Stimulated activated naive CD4-positive, alpha-beta T cell (primary cell): ENCODE data around the gene PALM.
"Not testable (repeated sequence)": the region's sequence is repeated elsewhere in the genome, so short reads cannot be mapped to it uniquely, and the experiment has no call there.

Experiments used
- DNase-seq, 6 experiments: peaks; one replicate each; lab custom pipeline; 2025; lab: John Stamatoyannopoulos, UW

The PALM gene

DNA sequence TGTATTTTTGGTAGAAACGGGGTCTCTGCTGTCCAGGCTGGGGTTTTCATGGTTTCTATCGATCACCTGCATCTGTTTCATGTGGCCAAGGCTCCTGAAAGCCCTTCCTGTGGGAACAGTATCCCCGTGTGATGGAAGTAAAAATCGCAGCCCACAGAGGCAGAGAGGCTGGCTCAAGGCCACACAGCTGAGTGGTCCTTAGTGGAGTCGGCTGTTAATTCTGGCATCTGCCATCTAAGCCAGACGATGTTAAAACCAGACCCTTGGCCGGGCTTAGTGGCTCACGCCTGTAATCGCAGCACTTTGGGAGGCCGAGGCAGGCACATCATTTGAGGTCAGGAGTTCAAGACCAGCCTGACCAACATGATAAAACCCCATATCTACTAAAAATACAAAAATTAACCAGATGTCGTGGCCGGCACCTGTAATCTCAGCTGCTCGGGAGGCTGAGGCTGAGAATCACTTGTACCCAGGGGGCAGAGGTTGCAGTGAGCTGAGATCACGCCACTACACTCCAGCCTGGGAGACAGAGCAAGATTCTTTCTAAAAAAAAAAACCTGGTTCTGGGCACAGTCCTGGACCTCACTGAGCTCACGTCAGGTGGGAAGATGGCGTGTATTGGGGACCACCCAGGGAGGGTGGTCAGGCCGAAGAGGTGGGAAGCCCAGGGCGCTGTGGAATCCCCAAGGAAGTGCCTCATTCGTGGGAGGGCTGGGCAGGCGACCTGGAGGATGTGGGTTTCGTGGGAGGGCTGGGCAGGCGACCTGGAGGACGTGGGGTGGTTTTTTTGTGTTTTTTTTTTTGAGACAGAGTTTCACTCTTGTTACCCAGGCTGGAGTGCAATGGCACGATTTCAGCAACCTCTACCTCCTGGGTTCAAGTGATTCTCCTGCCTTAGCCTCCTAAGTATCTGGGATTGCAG is 23.7 kb downstream of the PALM start:
- DNase-seq, result no peak

DNA sequence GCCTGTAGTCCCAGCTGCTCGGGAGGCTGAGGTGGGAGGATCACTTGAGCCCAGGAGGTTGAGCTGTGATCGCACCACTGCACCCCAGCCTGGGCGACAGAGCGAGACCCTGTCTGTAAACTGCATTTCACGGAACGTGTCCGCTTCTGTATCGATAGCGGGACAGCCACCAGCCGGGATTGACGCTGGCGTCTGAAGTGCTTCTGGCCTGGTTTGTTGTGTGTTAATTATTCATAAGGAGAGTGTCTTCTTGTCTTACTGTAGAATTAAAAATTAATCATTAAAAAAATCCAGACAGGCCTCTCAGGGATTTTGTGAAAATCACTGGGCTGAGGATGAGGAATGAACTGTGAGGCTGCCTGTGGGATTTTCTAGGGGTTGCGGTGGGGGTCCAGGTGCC is 26.0 kb downstream of the PALM start:
- no peak for DNase-seq

DNA sequence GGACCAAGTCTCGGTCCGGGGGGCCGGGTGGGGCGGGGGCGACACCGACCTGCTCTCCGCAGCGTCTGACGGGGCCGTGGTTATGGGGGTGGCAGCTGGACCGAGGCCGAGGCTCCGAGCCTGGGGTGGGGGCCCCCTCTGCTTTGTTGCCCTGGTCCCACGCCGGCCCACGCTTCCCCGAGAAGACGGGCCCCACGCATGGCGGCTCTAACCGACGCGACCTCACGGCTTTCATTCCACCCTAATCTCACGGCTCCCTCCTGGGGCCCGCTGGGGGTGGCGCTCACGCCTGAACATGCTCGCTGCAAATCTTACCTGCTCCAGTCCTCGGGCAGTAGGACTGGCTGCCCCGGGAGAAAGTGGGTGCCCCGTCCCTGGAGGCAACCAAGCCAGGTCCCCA is 27.4 kb downstream of the PALM start:
- no peak for DNase-seq

DNA sequence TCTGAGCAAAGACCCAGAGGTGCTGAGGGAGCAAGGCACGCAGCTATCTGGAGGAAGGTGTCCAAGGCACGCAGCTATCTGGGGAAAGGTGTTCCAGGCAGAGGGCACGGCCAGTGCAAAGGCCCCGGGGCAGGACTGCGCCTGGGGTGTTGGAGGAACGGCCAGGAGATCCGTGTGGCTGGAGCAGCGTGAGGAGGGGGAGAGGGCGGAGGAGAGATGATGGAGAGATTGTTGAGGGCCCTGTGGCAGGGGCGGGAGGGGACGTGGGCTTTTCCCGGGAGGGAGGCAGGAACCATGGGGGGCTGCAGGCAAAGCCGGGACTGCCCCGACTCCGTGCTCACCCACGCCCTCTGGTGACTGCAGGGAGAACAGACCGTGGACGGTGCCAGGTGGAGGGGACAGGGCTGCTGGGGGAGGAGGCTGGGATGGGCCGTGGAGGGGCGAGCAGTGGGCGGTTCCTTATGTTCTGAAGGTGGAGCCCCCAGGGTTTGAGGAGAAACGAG is 28.9 kb downstream of the PALM start:
- peak in 5 of 6 experiments; percentile 7 to 54 (median 44) for DNase-seq

DNA sequence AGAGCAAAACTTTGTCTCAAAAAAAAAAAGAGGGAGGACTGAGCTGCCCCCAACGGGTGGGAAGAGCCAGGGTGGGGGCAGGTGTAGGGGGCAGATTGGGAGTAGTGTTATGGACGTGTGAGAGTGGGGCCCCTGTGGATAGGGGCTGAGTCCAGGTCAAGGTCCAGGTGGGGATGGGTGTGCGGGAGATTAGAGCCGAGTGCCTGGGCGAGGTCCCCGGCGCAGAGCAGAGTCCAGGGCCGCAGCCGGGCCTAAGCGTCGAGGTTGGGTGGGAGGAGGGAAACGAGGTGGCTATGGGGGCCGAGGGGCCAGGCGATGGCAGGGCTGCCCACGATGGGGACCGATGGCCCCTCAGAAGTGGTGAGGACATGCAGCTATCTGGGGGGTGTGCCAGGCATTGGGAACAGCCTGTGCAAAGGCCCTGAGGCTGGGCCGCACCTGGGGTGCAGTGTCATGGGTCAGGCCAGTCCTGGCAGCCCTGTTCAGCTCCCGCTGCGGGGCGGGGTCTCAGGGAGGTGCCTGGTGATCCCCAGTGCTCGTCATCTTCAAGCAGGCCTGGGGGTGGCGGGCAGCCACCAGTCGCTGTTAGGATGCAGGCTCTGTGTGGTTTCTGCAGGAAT is 29.9 kb downstream of the PALM start:
- no peak for DNase-seq

DNA sequence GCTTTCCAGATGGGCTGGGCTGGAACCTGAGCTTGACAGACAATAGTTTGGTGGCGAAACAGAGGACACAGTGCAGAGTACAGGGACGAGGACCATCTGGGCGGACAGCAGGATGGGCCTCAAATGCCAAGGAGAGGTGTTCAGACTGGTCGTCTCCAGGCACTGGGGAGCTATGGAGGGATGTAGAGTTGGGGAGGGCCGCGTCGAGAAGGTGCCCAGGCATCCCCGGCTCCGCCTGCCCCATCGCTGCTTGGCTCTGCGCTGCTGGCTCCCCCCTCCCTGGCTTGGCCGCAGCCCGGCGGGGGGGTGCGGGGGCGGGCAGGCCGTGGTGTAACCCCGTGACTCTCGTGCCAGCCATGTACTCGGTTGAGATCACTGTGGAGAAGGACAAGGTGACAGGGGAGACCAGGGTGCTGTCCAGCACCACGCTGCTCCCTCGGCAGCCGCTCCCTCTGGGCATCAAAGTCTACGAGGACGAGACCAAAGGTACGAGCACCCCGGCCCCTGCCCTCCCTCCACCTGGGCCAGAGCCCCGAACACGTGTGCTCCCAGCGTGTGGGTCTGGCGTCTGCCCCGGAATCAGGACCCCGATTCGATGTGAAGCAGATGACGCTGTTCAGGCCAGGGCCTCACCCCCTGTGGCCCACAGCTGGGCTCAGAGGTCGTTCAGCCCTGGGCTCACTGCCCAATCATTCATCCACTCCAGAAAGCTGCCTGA is 31.4 kb downstream of the PALM start:
- DNase-seq, result no peak

DNA sequence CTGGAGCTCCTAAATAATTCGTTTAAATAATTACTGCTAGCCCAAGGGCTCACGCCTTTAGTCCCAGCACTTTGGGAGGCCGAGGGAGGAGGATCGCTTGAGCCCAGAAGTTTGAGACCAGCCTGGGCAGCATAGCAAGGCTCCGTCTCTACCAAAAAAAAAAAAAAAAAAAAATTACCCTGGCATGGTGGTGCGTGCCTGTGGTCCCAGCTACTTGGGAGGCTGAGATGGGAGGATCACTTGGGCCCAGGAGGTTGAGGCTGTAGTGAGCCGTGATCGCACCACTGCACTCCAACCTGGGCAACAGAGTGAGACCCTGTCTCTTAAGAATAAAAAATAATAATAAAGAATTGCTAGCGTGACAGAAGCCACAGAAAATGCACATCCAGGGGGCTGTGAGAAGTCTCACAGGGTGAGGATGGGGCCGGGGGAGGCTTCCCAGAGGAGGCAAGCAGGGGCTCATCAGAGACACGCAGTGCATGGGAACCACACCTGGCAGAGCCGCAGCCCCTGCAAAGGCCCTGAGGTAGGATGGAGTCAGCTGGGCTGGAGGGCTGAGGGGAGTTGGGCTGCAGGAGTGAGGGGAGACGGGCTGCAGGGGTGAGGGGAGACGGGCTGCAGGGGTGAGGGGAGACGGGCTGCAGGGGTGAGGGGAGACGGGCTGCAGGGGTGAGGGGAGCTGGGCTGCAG is 32.2 kb downstream of the PALM start:
- not testable (repeated sequence) for DNase-seq

DNA sequence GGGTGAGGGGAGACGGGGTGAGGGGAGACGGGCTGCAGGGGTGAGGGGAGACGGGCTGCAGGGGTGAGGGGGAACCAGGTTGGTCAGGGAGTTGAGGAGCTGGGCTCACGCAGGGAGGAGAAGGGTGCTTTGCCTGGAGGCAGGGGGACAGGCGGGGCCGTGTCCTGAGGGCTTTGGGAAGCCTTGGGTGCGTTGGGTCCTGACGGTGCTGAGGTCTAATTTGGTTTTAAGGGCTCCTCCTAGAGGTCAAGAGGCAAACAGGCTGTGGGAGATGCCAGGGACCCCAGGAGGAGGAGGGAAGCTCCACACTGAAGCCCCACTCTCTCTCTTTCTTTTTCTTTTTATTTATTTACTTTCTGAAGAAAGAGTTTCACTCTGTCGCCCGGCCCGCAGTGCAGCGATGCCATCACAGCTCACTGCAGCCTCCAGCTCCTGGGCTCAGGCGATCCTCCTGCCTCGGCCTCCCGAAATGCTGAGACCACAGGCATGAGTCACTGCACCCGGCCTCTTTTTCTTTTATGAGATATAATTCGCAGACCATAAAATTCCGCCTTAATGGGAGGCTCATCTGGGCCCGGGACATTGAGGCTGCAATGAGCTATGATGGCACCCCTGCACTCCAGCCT is 32.9 kb downstream of the PALM start:
- peak in 1 of 6 experiments; percentile 21 for DNase-seq

DNA sequence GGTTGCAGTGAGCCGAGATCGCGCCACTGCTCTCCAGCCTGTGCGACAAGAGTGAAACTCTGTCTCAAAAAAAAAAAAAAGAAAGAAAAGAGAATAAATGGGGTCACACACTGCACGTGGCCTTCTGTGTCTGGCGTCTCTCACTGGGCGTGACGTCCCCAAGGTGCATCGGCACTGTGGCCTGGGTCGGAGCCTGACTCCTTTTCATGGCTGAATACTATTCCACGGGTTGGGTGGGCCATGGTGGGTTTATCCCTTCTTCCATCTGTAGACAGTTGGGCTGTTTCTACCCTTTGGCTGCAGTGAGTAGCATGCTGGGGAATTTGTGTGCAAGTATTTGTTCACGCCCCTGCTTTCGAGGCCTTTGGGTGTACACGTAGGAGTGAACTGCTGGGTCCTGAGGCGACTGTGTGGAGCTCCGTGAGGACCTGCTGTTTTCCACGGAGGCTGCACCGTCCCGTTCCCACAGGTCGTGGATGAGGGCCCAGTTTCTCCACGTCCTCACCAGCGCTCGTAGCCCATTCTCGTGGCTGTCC is 33.9 kb downstream of the PALM start:
- DNase-seq, result no peak

DNA sequence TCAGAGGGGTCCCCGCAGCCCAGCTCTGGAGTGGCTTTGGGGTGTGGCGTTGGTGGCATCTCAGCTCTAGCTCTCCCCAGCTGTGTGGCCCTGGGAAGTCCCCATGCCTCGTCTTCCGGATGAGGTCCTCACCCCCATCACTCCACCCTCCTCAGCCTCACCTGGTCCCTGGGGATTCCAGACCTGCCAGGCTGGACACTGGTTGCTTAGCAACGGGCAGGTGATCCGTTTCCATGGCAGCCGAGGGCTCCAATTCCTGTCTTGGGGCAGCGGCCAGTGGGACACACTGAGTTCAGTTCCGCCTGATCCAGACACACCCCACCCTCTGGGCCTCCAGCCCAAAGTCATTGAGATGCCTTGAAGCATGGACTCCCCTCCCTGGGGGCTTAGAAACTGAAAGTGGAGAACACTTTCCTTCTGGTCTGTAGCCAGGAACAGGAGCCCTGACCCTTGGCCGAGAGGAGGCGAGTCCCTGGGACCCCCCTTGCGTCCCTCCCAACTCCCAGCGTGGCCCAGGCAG is 34.5 kb downstream of the PALM start:
- DNase-seq, result no peak

DNA sequence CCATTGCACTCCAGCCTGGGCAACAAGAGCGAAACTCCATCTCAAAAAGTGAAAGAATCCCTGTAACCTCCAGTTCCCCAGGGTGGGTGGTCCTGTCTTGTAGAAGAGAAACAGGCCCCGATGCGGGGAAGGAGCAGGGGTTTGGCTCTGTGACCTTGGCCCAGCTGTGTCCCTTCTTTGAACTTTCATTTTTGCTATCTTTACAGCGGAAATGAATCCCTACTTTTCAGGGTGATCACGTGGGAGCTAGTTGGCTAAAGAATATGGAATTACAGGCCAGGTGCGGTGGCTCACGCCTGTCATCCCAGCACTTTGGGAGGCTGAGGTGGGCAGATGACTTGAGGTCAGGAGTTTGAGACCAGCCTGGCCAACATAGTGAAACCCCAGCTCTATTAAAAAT is 36.4 kb downstream of the PALM start:
- not testable (repeated sequence) for DNase-seq

DNA sequence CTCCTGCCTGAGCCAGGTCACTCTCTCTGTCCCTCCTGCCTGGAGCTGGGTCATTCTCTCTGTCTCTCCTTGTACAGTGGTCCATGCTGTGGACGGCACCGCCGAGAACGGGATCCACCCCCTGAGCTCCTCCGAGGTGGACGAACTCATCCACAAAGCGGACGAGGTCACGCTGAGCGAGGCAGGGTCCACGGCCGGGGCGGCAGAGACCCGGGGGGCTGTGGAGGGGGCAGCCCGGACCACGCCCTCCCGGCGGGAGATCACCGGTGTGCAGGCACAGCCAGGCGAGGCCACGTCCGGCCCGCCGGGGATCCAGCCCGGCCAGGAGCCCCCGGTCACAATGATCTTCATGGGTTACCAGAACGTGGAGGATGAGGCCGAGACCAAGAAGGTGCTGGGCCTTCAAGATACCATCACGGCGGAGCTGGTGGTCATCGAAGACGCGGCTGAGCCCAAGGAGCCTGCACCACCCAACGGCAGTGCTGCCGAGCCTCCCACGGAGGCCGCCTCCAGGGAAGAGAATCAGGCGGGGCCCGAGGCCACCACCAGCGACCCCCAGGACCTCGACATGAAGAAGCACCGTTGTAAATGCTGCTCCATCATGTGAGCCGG is 37.6 kb downstream of the PALM start:
- no peak for DNase-seq

DNA sequence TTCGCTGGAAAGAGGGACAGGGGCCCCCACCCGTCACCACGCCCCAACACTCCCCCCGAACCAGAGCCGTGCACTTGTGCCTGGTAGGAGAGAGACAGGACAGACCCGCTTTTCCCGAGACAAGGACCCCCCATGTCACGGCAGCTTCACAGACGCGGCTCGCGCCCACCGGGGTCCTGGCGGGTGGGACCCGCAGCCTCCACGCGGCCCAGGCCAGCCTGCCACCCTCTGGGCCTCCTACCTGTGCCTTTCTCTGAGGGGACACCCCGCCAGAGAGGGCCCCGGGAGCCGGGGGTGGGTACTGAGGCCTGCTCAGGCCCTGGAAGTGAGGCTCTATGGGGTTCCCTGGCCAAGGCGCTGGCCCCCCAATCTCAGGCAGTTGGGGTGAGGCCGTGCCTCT is 38.2 kb downstream of the PALM start:
- DNase-seq, result no peak

DNA sequence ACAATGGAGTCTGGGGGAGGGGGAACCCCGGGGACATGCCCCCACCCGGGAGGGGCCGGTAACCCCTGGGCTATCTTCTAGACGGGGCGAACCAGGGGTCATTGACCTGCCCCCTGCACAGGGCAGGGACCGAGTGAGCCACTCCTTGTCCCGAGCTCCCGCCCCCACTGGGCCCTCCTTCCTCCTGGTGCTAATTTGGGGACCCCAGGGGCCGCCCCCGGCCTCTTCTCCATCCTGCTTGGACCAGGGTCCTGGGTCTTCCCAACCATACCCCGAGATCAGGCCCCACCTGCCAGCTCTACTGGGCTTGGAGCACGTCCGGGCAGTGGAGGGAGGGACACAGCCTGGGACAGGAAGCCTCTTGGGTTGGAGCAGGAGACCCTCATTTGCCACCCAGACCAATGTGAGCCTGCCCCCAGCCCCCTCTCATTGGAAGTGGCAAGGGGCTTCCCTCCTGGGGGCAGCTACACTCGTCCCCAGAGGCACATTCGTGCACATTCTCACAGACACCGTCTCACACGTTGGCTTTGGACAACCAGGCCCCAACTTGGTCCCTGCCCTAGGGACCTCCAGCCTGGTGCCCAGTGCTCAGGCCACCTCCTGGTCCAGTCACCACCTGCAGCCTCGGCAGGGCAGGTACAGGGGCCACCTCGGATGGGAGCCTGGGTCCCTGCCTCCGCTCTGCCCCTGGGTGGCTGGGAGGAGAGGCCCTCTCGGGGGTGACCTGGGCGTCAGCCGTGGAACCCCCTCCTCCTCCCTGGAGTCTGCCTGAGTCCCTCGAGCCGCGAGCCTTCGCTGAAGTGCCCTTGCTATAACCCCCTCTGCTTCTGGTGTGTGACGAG is 38.9 kb downstream of the PALM start:
- DNase-seq, result no peak

DNA sequence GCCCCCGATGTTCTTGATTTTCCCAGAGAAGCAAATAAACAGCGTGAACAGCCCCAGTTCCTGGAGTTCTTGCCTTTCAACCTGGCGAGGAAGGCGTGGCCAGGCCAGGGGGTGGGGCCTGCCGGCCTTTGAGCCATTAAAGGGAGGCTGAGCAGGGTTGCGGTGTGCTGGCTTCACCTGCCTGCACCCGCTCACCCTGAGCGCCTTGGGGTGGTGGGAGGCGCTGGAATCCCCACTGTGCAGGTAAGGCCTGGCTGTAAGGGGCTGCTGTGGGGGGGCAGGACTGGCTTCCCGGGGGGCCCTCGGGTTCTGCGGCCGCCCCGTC is 39.5 kb downstream of the PALM start:
- no peak for DNase-seq

DNA sequence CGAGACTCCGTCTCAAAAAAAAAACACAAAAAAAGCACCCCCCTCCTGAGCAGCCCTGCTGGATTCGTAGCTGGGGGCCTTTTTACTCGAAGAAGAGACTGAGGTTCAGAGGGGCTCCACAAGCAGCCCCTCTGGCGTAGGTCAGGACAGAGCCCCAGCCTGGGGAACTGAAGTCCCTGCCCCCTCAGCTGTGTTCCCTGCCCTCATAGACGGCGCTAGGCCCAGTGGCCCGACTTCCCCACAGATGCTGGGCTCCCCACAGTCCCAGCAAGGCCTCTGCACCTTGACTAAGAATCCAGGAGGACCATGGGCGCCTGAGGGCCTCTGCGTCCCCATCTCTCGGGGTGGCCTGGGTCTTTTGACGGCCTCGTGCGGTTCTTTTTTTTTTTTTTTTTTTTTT is 41.1 kb downstream of the PALM start:
- DNase-seq, result no peak

DNA sequence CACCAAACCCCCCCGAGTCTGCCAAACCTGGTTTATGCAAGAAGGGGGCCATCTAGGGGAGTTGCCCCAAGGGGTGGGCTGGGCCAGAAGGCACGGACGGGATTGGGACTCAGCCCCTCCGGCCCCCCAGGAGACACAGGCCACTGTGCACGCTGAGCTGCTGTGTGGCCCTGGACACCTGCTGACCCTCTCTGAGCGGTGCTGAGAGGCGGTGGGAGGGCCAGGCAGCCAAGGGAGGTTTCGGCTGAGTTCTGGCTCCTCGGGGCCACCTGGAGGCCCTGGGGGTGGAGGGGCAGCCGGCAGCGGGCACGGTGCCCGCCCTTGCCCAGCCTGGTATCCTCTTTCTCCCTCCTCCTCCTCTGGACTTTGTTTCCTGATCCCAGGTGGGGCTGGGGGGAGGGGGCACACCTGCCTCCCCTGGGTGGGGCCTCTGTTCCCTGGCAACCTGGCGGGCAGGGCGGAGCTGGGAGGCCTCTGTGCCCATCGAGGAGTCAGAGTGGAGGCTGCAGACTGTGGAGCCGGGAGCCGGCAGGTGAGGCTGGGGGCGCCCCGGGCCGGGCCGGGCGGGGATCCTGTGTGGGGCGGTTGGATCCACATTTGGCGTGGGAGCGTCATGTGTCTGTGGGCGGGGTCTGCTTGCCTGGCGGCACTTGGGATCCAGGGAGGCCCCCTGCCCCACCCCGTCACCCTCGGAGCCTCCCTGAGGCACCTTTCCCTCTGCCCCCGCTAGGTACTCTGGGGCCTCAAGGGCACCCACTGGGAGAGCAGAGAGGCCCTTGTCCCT is 42.1 kb downstream of the PALM start, which contains the start of gene MISP:
MISP (plus strand) TSS at position 473 of the 784 bp plus-strand sequence. CDS start 5,835 bp downstream, outside the sequence.
- DNase-seq, result no peak

DNA sequence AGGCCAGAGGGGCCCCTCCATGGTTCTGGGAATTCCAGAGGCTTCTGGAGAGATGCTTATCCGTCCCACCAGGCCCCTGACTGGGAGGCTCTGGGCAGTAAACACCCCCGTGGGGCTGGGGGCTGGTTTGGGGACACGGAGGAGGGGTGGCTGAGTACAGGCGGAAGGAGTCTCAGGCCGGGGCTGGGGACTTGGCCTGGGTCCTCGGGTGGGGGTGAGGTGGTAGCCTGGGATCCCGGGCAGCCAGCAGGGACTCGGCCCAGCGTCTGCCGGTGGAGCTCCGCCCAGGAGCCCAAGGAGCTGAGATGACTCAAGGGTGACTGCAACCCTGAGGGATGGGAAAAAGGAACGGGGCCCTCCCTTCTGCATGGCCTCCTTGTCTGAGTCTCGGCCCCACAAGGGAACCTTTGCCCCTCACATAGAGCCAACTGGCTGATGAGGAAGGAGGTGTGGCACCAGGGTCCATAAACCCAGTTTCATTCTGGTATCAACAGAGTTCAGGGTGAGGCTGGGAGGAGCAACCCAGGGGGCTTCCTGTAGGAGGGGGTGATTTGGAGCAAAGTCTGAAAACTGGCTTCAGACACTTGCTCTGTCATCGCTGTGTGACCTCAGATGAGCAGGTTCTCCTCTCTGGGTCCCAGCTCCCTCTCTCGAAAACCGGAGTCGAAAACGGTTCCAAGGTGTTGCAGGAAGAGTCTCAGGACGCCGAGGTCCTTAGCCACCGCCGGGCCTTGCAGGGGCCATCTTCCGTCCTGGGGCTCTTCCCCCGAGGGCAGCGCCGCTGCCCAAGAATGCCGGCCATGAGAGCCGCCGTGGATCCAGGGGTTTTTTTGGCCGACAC is 43.0 kb downstream of the PALM start:
- no peak for DNase-seq
